Islet of Langerhans (tissue), 1 donor: Measurements from ENCODE around the gene P2RY6.

Experiments used
- FAIRE-seq: peaks from one replicate; lab custom pipeline; 2011; peaks lifted over from hg19 to GRCh38; lab: Jason Lieb, UNC

The P2RY6 gene

GRCh38 chr11:73338279-73338678 lies 66.1 kb downstream of the P2RY6 start:
- FAIRE-seq: no peak

GRCh38 chr11:73340164-73340563 lies 68.0 kb downstream of the P2RY6 start:
- FAIRE-seq: no peak

- no peak for FAIRE-seq
These were observed 70.5 kb downstream of the P2RY6 start for GRCh38 chr11:73342633-73343032.

- FAIRE-seq: no peak
These were observed 71.1 kb downstream of the P2RY6 start for GRCh38 chr11:73343076-73343873.

- no peak for FAIRE-seq
These were observed 72.1 kb downstream of the P2RY6 start for GRCh38 chr11:73344191-73344607.

- FAIRE-seq: no peak
These were observed 73.5 kb downstream of the P2RY6 start for GRCh38 chr11:73345481-73346160.

- FAIRE-seq: no peak
These were observed 74.2 kb downstream of the P2RY6 start for GRCh38 chr11:73346186-73346935.

GRCh38 chr11:73347067-73347466 lies 74.9 kb downstream of the P2RY6 start:
- FAIRE-seq: no peak
